Hepatocyte (in vitro differentiated cells): ENCODE data around the gene PEDS1. TPM values are rescaled to one million over a fixed set of nuclear protein-coding genes. Genes with fewer than 3 reads are reported as not detected.
"Not testable (repeated sequence)": the region's sequence is repeated elsewhere in the genome, so short reads cannot be mapped to it uniquely, and the experiment has no call there.

Source experiments
- DNase-seq: peaks from one replicate; pipeline ENCODE4 v3.0.0-alpha.2; 2016; ENCODE audit warnings: low spot score
- H2AFZ ChIP-seq: fragments of 200-600 bp; sonication (generic); 2 replicates; pipeline ENCODE4 v1.6.0; 2016; ENCODE audit warnings: antibody characterized with exemption, mild to moderate bottlenecking
- H3K27ac ChIP-seq: fragments of 200-600 bp; sonication (generic); 2 replicates; pipeline ENCODE4 v1.5.1; 2016; ENCODE audit warnings: mild to moderate bottlenecking
- H3K27me3 ChIP-seq: fragments of 200-600 bp; sonication (generic); 2 replicates; pipeline ENCODE4 v1.6.1; 2016
- H3K36me3 ChIP-seq: fragments of 200-600 bp; sonication (generic); replicated peaks from 2 replicates; pipeline ENCODE4 v1.5.1; 2016; ENCODE audit warnings: low read depth; ENCODE audit not compliant: insufficient read depth
- H3K4me1 ChIP-seq: fragments of 200-600 bp; sonication (generic); 2 replicates; pipeline ENCODE4 v1.5.1; 2016; ENCODE audit warnings: mild to moderate bottlenecking, moderate library complexity; ENCODE audit not compliant: insufficient read depth
- H3K4me2 ChIP-seq: fragments of 200-600 bp; sonication (generic); 2 replicates; pipeline ENCODE4 v1.6.0; 2016
- H3K4me3 ChIP-seq: fragments of 200-600 bp; sonication (generic); 2 replicates; pipeline ENCODE4 v1.5.1; 2016; ENCODE audit warnings: mild to moderate bottlenecking
- H3K79me2 ChIP-seq: fragments of 200-600 bp; sonication (generic); 2 replicates; pipeline ENCODE4 v1.6.0; 2017; ENCODE audit warnings: mild to moderate bottlenecking
- H3K9me2 ChIP-seq: fragments of 200-600 bp; sonication (generic); replicated peaks from 2 replicates; pipeline ENCODE4 v1.6.0; 2017; ENCODE audit warnings: mild to moderate bottlenecking; ENCODE audit not compliant: insufficient read depth
- H3K9me3 ChIP-seq: fragments of 200-600 bp; sonication (generic); 2 replicates; pipeline ENCODE4 v1.5.1; 2016; ENCODE audit warnings: low read depth, mild to moderate bottlenecking
- H4K20me1 ChIP-seq: fragments of 200-600 bp; sonication (generic); 2 replicates; pipeline ENCODE4 v1.6.0; 2016; ENCODE audit warnings: mild to moderate bottlenecking; ENCODE audit not compliant: insufficient read depth, poor library complexity, severe bottlenecking
- CTCF ChIP-seq: fragments of 200-600 bp; sonication (generic); IDR thresholded peaks from 2 replicates; pipeline ENCODE4 v1.5.1; 2016; ENCODE audit warnings: antibody characterized with exemption, mild to moderate bottlenecking; ENCODE audit not compliant: poor library complexity
- EZH2 ChIP-seq: fragments of 200-600 bp; sonication (generic); IDR thresholded peaks from 2 replicates; pipeline ENCODE4 v1.6.1; 2016; ENCODE audit warnings: antibody characterized with exemption, mild to moderate bottlenecking, borderline replicate concordance
- EZH2phosphoT487 ChIP-seq: fragments of 200-600 bp; sonication (generic); IDR thresholded peaks from one replicate; pipeline ENCODE4 v1.6.1; 2018; ENCODE audit warnings: antibody characterized with exemption, mild to moderate bottlenecking, low read depth, moderate library complexity; ENCODE audit not compliant: unreplicated experiment, severe bottlenecking
- WGBS: methylation state at CpG from one replicate; pipeline ENCODE4 v1.1.6; 2016; ENCODE audit warnings: low lambda C conversion rate; ENCODE audit errors: missing lambda C conversion rate; 5-methylcytosine and 5-hydroxymethylcytosine counted together
- polyA plus RNA-seq: library from polyadenylated mRNA; unstranded; fragments of >200 nt; fragmentation: Nextera tagmentation; extraction: Ambion mirVana; gene quantifications from 2 replicates; pipeline ENCODE4 v1.2.1, GENCODE V29; 2016
- total RNA-seq: library from RNA; depleted of rRNA; stranded (reverse); fragments of >200 nt; gene quantifications from 2 replicates; pipeline ENCODE4 v1.2.3, GENCODE V29; 2014

PEDS1 gene
- total and polyA plus RNA-seq, 2 experiments from 2014 or later, result 24.5 to 46.2 TPM

- DNase-seq, result no peak
- H3K4me1 ChIP-seq, result no peaks in the 10 kb centered on the region
- no peak overlapping the region for H3K27ac ChIP-seq
- TF ChIP-seq EZH2 (no peak), EZH2phosphoT487 (no peak), CTCF (no peak)
- H3K9me3 ChIP-seq, result no peaks in the 10 kb centered on the region
- 83% methylated on average over 29 of the region's 29 CpGs for WGBS
- H3K36me3 ChIP-seq, result no peaks in the 10 kb centered on the region
- no peak overlapping the region for H2AFZ ChIP-seq
- no peaks in the 10 kb centered on the region for H3K27me3 ChIP-seq
- H3K4me3 ChIP-seq, result no peak overlapping the region
- no peak overlapping the region for H3K4me2 ChIP-seq
- H4K20me1 ChIP-seq, result peaks cover 2% of the 10 kb centered on the region
- no peaks in the 10 kb centered on the region for H3K9me2 ChIP-seq
- H3K79me2 ChIP-seq, result peaks cover 63% of the 10 kb centered on the region
Observed at GRCh38 chr20:50138479-50139393, 14.8 kb downstream of the PEDS1 start.

GRCh38 chr20:50138120-50138478 is 15.4 kb downstream of the PEDS1 start:
- Histone ChIP-seq H2AFZ (no peak overlapping the region), H3K79me2 (peaks cover 62% of the 10 kb centered on the region)

GRCh38 chr20:50137702-50138101 is 15.8 kb downstream of the PEDS1 start:
- not testable (repeated sequence) for DNase-seq, H3K4me3 ChIP-seq, H3K36me3 ChIP-seq, H2AFZ ChIP-seq, H3K9me2 ChIP-seq, H3K4me1 ChIP-seq, H3K9me3 ChIP-seq, H3K27me3 ChIP-seq, H4K20me1 ChIP-seq, H3K4me2 ChIP-seq
- peak overlapping the region; percentile 31 for H3K27ac ChIP-seq
- WGBS, result 95% methylated on average over 13 of the region's 13 CpGs
- H3K79me2 ChIP-seq, result peaks cover 62% of the 10 kb centered on the region

More at GRCh38 chr20:50138120-50138478, 15.4 kb downstream of the PEDS1 start:
- Histone ChIP-seq H3K4me3 (no peak overlapping the region), H4K20me1 (no peaks in the 10 kb centered on the region), H3K9me2 (no peaks in the 10 kb centered on the region), H3K9me3 (no peaks in the 10 kb centered on the region), H3K27me3 (no peaks in the 10 kb centered on the region), H3K4me1 (no peaks in the 10 kb centered on the region), H3K4me2 (no peak overlapping the region), H3K27ac (no peak overlapping the region), H3K36me3 (no peaks in the 10 kb centered on the region)
- WGBS, result 96% methylated on average over 5 of the region's 5 CpGs
- DNase-seq, result no peak
- TF ChIP-seq CTCF (no peak), EZH2 (no peak), EZH2phosphoT487 (no peak)

GRCh38 chr20:50136822-50137599 is 16.5 kb downstream of the PEDS1 start:
- Histone ChIP-seq H3K79me2 (peaks cover 63% of the 10 kb centered on the region), H3K4me3 (no peak overlapping the region), H3K27me3 (no peaks in the 10 kb centered on the region), H3K4me1 (no peaks in the 10 kb centered on the region), H3K36me3 (no peaks in the 10 kb centered on the region), H3K4me2 (no peak overlapping the region), H3K27ac (peak overlapping the region; percentile 31), H3K9me3 (no peaks in the 10 kb centered on the region), H3K9me2 (no peaks in the 10 kb centered on the region), H2AFZ (no peak overlapping the region), H4K20me1 (no peaks in the 10 kb centered on the region)
- TF ChIP-seq EZH2 (no peak), EZH2phosphoT487 (no peak), CTCF (no peak)
- 96% methylated on average over 15 of the region's 15 CpGs for WGBS
- no peak for DNase-seq

GRCh38 chr20:50135157-50135556 is 18.4 kb downstream of the PEDS1 start:
- not testable (repeated sequence) for H3K27me3 ChIP-seq, H4K20me1 ChIP-seq, H3K9me3 ChIP-seq, H3K36me3 ChIP-seq, H3K4me2 ChIP-seq, H2AFZ ChIP-seq, H3K4me3 ChIP-seq, DNase-seq, H3K4me1 ChIP-seq, H3K27ac ChIP-seq, H3K9me2 ChIP-seq
- 89% methylated on average over 7 of the region's 7 CpGs for WGBS
- peaks cover 45% of the 10 kb centered on the region for H3K79me2 ChIP-seq
